NCI-H460 (cell line): ENCODE results near the gene BRINP2. TPM values are rescaled to one million over a fixed set of nuclear protein-coding genes. Genes with fewer than 3 reads are reported as not detected.
A peak's percentile ranks its signal among the peaks of the same experiment; 100 is the strongest.

ENCODE experiments used
- DNase-seq: peaks from one replicate; pipeline ENCODE4 v3.0.0-alpha.2; 2016; ENCODE audit warnings: low read depth; ENCODE audit errors: extremely low read depth
- polyA plus RNA-seq: library from polyadenylated mRNA; depleted of rRNA; stranded (reverse); fragments of >200 nt; gene quantifications from 2 replicates; pipeline ENCODE4 v1.2.3, GENCODE V29; 2014; cell fraction: nucleus; rRNA removed
- total RNA-seq: library from RNA; depleted of rRNA; stranded (reverse); fragments of >200 nt; shearing (Covaris generic); gene quantifications from 2 replicates; pipeline ENCODE4 v1.2.3, GENCODE V29; 2014; rRNA removed

Gene BRINP2
- 0.92 and 1.2 TPM in 2 replicates for total RNA-seq
- polyA plus RNA-seq: 1.5 and 1.7 TPM in 2 replicates

DNA sequence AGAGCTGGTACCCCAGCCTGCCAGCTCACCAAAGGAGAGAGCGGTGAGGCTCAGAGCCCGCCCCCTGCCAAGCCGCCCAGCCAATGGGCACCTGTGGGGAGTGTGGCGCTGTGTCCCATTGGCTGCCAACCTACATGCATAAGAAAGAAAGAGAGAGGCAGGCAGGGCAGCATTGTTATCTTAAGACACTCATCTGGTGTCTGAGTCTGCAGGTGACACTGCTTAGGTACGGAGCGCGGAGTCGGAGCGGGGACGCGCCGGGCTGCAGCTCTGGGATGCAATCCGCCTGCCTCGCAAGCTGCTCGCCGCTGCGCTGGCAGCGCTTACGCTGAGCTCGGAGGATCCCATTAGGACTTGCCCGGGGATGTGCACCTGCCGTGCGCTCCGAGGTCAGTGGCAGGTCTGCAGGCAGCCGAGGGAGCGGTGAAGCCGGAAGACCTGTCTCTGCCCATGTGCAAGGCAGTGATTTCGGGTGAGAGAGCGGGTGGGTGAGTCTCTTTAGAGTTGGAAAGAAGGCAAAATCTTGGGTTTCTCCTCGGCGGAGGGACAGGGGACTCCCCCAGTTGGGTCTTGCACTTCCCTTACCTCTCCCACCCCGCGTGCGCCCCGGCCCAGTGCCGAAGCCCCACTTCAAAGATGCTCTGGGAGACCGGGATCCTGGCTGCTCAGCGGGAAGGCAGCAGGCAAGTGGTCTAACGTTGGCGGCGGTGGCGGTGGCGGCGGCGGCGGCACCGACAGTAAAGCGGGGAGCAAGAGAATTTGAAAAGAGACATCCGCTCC is at the start of gene BRINP2:
Gene BRINP2 (plus strand): TSS at position 203 of the 780 bp plus-strand sequence. CDS start 58,919 bp downstream, outside the sequence.
- DNase-seq: peak; percentile 46

- DNase-seq: no peak
Measured at GRCh38 chr1:177122461-177123251, 48.1 kb upstream of the BRINP2 start.

DNA sequence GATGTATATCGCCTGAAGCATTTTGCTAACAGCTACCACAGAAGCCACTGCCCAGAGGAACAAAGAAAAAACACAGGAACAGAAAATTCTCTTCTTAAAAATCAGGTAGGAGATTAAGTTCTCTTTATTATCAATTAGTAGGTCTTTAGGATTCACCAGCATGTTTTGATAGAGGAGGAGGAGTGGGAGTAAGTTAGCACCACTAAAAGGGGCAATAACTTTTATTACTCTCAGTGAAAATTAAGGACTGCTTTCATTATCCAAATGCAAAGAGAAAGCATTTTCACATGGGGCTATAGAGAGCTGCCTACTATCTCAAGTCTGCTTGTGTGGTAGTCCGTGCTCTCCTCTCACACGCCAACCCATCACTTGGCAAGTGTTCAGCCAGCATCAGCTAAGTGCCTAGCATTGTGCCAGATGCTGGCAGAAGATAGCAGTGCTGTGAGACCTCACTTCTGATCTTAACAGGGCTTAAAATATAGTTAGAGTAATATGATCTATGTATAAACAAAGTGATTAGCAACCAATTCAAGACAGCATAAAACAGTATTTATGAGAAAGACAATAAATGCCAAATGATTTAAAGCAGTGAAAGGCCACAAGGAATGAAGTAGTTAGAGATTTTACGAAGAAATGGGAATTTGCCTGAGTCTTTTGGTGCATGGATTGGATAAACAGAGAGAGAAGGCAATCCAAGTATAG is 46.0 kb upstream of the BRINP2 start:
- no peak for DNase-seq

DNA sequence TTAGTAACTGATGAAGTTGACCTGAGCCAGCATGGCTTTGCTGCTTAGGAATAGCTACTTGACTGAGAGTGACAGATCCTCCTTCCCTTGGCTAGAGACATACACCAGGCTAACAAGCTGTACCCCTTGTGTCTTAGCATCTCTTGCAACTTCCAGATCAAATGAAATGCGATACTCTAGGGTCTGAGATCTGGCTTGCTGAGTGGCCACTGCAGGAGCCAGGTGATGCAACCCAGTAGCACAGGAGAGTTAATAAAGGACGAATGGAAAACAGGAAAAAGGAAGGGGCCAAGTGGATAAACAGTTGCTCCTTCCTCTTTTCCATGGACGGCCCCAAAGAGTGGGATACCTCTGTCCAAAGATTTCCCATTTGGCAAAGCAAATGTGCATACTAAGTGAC is 44.5 kb upstream of the BRINP2 start:
- no peak for DNase-seq

DNA sequence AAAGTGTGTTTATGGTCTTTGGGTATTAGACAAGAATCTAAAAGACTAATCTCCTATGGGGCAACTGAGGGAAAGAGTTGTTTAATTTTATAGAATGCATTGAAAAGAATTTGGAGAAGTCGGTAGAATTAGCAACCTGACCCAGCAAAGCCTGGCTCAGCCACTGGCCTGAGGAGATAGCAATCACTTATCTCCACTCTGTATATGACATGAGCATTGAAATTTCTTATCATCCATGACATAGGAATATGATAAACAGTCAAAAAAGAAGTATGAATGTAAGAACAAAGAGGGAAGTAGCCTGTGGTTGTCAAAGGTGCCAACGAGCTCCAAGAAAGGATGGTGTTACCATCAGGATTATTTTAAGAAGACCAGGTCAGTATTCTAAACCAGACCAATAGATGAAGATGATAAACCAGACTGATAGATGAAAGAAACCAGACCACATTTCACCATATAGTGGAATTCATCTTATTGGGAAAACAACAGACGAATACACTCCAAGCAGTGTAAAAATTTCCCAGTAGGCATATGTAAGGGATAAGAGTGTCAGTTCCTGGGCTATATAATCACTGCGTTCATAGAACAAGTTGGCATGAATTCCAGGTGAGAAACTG is 42.0 kb upstream of the BRINP2 start:
- no peak for DNase-seq

DNA sequence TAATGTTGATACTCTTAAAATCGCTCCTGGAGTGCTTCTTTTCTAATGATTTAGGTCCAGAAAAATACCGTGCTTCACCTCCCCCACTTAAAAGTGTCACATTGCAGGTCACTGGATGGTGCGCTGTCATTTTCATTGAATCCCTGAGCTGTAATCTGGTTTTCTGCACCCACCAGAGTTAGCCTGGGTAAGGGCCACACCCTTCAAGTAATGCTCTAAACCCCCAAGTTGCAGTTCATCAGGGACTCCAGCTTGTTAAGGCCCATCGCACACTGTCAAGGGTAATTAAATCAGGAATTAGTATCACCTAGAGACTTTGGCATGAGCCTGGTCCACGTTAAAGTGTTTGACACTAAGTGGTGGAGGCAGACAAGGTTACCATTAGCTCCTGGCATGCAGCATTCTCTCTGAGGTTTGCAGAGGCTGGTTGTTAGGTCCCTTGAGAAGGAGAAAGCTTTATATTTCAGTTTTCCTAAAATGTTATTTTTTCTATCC is 40.3 kb upstream of the BRINP2 start:
- DNase-seq: no peak

DNA sequence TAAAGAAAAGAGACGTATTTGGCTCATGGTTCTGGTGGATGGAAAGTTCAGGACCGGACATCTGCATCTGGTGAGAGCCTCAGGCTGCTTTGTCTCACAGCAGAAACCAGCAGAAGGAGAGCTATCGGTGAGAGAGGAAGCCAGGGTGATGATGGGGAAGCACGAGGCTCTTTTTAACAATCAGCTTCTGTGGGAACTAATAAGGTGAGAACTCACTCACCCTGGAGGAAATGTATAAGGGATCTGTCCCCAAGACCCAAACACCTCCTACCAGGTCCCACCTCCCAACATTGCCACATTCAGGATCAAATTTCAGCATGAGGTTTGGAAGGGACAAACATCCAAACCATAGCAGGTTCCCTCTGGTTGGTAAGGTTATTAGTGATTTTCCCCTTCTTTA is 39.0 kb upstream of the BRINP2 start:
- DNase-seq: no peak

DNA sequence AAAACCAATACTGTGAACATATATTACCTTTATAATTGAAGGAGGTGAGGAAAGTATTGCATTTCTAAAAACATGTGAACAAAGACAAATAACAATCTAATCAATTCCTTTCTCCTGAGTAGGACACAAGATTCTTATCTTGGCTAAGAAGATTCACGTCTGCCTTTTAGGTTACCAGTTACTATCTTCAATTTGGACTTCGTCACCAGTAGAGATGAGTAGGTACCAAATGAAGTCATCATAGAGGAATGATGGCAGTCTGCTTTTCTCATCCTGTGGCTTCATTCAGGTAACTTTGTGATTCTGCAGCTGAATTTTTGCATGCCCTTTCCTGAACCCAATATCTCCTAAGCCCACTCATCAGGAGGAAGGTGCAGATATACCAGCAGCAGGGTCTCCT is 38.6 kb upstream of the BRINP2 start:
- no peak for DNase-seq

GRCh38 chr1:177133977-177134538 is 36.7 kb upstream of the BRINP2 start:
- DNase-seq: no peak

GRCh38 chr1:177135250-177135649 is 35.5 kb upstream of the BRINP2 start:
- no peak for DNase-seq

DNA sequence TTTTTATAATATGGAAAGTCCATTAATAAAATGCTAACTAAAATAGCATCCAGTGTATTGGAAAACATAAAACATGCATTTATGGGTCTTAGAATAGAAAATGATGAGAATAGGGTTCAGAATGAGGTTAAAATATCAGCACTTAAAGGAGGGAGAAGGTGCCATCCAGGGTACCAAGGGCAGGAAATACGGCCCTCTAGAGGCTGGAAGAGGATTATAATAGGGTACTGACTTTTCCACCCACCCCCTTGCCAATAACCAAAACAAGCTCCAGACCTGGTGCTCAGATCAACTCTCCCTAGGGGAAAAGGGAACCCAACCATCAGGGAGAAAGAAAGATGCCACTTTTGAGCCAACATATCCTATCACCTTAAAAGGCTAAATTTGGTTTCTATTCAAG is 32.9 kb upstream of the BRINP2 start:
- DNase-seq: no peak

- no peak for DNase-seq
Measured at GRCh38 chr1:177138347-177138746, 32.4 kb upstream of the BRINP2 start.

GRCh38 chr1:177142010-177142409 is 28.7 kb upstream of the BRINP2 start:
- DNase-seq: no peak

- DNase-seq: no peak
Measured at GRCh38 chr1:177142791-177143271, 27.9 kb upstream of the BRINP2 start.

DNA sequence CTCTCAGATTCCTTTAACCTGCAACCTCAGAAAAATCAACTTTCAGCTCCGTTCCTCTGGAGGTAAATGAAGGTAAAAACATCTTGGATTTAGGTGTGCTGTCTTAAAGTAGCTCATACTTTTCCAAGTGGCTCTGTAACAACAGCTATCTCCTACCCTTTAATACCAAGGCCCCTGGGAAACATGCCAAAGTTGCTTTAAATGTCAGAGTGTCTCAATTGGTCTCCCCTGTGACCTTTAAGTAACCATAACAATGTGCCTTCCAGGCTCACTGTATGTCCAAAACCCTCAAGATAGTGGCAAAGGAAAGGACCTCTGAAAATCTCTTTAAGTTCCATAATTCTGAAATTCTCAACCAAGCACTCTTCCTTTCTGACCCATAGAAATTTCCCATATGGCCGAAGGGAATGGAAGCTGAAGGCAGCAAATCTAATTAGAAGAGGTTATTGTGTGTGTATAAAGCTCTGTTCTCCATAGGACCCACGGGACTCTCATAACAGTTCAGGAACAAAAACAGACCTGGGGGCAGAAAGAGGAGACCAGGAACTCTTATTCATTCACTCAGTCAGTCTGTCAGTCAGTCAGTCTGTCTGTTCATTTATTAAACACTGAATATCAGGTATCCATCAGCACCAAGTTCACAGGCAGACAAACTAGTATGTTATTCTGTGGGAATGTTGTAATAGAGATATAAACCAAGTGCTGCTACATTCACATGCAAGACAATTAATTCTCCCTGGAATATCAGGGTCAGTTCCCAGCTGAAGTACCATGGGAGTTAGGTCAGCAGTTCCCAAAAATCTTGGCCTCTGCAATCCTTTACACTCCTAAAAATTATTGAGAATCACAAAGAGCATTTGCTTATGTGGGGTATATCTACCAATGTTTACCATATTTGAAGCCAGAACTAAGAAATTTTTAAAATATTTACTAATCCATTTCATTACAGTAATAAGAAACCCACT is 25.4 kb upstream of the BRINP2 start:
- peak; percentile 4 for DNase-seq

- DNase-seq: no peak
Measured at GRCh38 chr1:177146499-177146898, 24.3 kb upstream of the BRINP2 start.

DNA sequence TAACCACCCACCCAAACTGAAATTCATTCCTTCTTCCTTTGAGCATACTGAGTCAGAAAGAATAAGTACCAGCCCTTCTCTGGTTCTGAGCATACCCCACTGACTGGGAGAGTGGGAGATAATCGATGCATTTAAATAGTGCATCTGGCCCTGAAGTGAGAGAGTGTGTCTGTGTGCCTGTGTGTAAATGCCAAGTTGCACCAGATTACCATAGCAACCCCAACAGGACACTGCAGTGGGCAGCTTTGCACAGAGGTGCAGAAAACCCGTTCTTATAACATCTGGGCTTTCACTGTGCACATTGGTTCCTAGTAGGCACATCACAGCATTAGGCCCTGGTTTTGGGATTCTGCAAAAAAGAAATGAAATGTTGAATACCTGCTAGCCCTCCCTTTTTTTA is 8.5 kb upstream of the BRINP2 start:
- no peak for DNase-seq

- DNase-seq: no peak
Measured at GRCh38 chr1:177163844-177164379, 6.8 kb upstream of the BRINP2 start.
